NCI-H82 (cell line): ENCODE results near the gene BMPR2.

Experiments
- DNase-seq: peaks from one replicate; lab custom pipeline; 2025; lab: John Stamatoyannopoulos, UW

Gene BMPR2

GRCh38 chr2:202604699-202605098 lies 228.6 kb downstream of the BMPR2 start:
- no peak for DNase-seq

- no peak for DNase-seq
These were observed 229.0 kb downstream of the BMPR2 start for GRCh38 chr2:202605174-202605573.

- DNase-seq, result no peak
These were observed 232.2 kb downstream of the BMPR2 start for GRCh38 chr2:202608142-202608852.

GRCh38 chr2:202609381-202610145 lies 233.4 kb downstream of the BMPR2 start:
- DNase-seq, result no peak

GRCh38 chr2:202610380-202610779 lies 234.3 kb downstream of the BMPR2 start:
- no peak for DNase-seq

GRCh38 chr2:202612145-202612544 lies 236.0 kb downstream of the BMPR2 start:
- DNase-seq, result no peak

GRCh38 chr2:202613479-202613878 lies 237.4 kb downstream of the BMPR2 start:
- no peak for DNase-seq
